Left hindlimb (tissue), 1 donor: ENCODE results near the gene SERPINA9.
"Not testable (repeated sequence)": the region's sequence is repeated elsewhere in the genome, so short reads cannot be mapped to it uniquely, and the experiment has no call there.

ENCODE experiments used
- DNase-seq: peaks from one replicate; pipeline ENCODE4 v3.0.0-alpha.2; 2018

The SERPINA9 gene

DNA sequence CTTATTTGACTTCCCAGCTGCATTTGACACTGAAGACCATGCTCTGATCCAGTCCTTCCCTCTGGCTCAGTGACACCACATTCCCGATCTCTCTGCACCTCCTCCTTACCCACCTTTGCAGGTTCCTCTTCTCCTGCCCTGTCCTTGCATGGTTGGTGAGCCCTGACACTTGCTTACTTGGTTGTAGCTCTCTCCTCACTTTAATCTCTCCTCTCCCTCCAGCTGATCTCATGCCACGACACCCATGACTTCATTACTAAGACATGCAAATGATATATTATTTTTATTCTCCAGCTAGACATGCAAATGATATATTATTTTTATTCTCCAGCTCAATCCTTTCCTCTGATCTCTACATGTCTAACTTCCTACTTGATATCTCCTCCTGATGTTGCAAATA lies at the start of gene SERPINA9:
Gene SERPINA9 (minus strand): TSS at position 175 of the 400 bp plus-strand sequence. CDS start 6,357 bp downstream, outside the sequence.
- no peak for DNase-seq

GRCh38 chr14:94524093-94524492 lies 48.1 kb upstream of the SERPINA9 start:
- no peak for DNase-seq

- DNase-seq: no peak
These were observed 47.3 kb upstream of the SERPINA9 start for GRCh38 chr14:94523265-94523664.

DNA sequence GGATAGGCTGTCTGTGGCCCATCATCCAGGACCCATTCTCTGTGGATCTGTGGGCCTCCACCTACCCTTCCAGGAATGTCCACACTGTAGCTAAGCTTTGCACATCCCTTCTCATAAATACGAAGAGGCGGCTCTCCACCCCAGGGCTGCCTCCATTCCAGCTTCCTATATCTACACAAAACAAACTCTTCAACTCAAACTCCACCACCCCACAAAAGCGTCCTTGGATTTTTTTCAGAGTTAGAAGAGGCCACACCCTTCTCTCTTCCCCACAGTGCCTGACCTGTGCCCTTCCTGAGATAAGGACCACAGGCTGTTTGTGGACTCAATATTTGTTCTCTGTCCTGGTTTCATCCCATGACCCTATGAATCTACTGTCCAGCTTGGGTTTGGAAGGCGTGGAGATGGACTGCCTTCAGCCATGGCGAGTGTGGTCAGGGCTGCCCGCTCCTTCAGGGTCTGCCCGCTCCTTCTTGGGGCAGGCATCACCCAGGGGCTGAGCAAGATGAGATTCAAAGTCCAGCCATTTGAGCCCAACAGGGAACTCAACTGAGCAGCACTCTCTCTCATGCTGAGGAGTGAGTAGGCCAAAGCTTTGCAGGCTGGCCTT lies 46.2 kb upstream of the SERPINA9 start:
- DNase-seq: no peak

DNA sequence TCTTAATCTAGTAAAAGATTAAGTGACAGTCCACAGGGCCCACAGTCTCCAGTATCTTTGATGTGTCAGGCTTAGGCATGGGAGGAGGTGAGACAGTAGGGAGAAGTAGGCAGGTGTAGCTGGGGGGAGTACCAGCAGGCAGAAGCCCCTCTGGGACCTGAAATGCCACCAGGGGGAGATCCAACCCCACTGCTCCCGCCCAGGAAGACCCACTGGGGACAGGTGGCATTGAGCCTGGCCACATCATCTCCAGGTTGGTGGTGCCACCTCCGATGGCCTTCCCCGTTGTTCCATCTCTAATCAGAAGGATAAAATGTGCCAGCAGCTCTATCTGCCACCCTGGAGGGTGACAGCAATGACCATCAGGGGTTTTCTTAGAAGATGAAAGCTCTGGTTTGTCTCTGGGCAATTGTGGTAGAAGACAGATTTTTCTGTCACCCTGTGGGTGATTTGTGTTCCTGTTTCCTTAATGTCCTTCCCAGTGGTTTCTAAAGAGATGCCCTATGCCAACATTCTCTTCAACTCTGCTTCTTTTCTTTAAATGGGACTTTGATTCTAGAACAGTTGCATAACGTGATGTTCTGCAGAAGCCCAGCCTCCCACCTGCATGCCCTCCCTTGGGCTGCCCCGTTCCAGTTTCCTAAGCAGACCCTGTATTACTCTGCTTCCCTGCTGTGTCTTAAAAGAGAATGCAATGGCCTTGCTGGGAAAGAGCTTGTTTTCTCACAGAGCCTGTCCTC lies 45.5 kb upstream of the SERPINA9 start:
- no peak for DNase-seq

GRCh38 chr14:94517641-94518257 lies 41.8 kb upstream of the SERPINA9 start:
- no peak for DNase-seq

DNA sequence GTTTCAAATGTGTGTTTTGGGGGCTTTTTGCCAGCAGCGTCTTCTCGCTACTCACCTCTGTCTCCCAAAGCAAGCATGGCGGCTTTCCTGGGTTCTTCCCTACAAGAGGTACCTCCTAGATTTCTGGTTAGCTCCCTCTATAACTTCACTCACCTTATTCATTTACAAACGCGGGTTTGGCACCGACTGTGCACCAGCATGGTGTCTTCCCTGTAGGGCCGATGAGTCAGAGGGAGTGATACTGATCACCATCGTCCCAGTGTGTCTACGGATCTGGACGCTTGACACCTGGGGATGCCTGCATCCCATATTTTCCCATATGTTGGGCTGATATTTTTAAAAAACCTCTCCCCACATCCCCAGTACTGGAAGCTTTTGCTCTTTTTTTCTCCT lies 41.2 kb upstream of the SERPINA9 start:
- no peak for DNase-seq

DNA sequence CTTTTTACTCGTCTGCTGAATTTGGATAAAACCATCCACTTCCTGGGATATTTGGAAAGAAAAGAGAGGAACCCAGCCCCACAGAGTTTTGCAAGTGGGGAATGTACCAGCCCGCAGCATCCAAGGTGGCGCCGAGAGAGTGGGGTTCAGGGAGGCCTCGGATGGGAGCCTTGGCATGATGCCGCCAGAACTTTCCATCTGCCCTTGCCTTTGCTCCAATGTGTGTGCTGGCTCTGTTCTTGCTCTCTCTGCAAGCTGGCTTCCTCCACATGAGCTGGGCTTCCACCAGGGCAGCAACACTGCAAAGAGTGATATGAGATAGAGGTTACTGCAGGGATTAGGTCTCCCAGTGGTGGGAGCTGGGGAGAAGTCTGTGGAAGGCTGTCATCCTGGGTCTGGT lies 39.9 kb upstream of the SERPINA9 start:
- no peak for DNase-seq

DNA sequence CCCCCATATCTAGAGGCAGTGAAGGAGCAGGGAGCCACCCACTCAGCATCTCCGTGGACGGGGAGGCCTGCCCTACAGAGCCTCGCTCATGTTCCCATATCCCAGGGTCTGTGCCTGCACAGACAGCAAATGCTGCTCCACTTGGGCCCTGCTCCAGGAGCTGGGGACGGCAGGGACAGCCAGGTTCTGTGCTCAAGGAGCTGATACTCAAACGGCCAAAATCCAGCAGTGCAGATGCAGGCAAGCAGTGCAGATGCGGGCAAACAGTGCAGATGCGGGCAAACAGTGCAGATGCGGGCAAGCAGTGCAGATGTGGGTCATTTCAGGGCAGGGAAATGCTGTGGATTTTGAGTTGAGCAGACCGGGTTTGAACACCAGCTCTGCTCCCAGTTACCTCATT lies 39.4 kb upstream of the SERPINA9 start:
- no peak for DNase-seq

- no peak for DNase-seq
These were observed 38.4 kb upstream of the SERPINA9 start for GRCh38 chr14:94514351-94514750.

- DNase-seq: not testable (repeated sequence)
These were observed 34.5 kb upstream of the SERPINA9 start for GRCh38 chr14:94510481-94510880.

DNA sequence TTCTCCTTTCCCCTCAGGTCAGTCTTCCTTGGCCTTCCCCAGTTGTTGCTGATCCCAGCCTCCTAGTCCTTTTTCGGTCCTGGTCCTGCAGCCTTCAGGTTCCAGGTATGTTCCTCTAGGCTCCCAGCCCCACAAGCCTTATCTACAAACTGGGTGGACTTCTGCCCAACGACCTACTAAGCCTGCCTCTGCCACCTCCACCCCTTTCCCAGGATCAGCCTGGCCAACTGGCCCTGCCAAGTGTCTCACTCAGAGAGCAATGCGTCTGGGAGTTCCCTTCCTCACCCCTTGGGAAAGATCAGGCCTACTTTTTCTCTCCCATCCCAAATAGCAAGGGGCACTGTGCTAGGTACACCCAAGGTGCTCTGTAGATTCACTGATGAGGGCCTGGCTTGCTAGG lies 33.4 kb upstream of the SERPINA9 start, which contains the start of gene SERPINA12:
Gene SERPINA12 (minus strand): TSS at position 114 of the 400 bp plus-strand sequence. CDS start 11,072 bp downstream, outside the sequence.
- no peak for DNase-seq

DNA sequence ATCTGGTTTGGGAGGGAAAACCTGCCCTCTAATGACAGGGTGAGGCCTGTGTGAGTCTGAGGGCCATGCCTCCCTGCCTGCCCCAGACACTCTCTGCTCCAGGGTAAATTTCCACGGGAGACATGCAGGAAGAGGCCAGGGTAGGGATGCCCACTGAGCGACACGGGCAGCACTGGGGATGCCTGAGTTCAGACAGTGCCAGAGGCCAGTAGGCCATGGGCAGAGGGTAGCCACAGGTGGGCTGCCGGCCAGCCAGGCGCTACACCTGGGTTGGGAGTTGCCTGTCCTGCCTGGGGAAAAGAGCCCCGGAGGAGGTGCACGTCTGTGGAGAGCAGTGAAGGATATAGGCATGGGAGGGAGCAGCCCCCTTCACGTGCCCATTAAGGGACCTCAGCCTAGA lies 29.6 kb upstream of the SERPINA9 start:
- DNase-seq: no peak

DNA sequence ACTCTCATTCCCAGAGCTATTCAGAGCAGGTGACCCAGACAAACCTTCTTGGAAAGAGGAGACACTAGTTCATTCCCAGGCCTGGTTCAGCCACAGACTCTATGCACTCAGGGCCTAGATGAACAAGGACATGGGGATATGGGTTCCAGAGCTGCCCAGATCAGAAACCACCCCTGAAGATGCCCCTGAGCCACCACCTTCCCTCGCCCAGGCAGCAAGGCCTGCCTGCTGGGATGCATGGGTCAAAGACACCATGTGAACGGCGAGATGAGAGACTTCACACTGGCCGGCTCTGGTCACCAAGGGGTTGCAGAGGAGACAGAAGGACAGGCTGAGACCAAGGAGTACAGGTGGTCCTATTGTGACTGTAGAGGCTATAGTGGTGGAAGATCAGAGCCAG lies 29.2 kb upstream of the SERPINA9 start:
- no peak for DNase-seq

- DNase-seq: no peak
These were observed 25.9 kb upstream of the SERPINA9 start for GRCh38 chr14:94501588-94502516.

DNA sequence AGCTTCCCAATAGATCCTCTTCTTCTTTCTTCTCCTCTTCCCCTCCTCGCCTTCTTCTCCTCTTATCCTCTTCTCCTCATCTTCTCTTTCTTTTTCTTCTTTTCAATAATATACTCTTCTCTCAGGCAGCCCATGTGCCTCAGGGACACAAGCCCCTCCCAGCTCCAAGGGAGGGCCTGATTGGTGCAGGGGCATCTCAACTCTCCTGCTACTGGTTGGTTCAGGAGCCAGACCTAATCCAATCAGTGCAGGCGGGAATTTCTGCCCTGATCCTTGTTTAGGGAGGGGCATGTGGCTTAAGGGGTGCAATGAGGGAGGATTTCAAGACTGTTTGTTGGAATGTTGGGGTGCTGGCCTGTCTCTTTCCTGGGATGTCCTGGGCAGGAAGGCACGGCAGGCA lies 24.3 kb upstream of the SERPINA9 start:
- no peak for DNase-seq

DNA sequence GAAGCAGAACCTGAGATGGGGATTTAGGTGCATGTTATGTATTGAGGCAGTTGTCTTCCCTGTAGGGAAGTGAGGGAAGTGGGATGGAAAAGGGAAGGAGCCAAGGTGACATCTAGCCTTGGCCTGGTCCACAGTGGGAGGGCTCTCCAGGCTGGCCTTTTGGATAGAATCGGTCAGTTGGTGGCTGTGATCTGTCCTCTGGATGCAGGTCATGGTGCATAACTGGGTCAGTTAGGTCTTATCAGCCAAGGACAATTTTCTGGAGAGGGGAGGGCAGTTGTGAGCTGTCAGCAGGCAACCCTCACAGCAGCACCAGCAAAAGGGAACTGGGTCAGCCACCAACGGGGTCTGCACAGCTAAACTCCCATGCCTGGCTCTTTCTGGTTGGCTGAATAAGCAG lies 23.7 kb upstream of the SERPINA9 start:
- DNase-seq: no peak

- no peak for DNase-seq
These were observed 22.2 kb upstream of the SERPINA9 start for GRCh38 chr14:94498215-94498614.

GRCh38 chr14:94494085-94494484 lies 18.1 kb upstream of the SERPINA9 start:
- DNase-seq: no peak

- DNase-seq: no peak
These were observed 15.5 kb upstream of the SERPINA9 start for GRCh38 chr14:94491511-94491910.

- no peak for DNase-seq
These were observed 13.3 kb upstream of the SERPINA9 start for GRCh38 chr14:94489336-94489735.

GRCh38 chr14:94486883-94487282 lies 10.9 kb upstream of the SERPINA9 start:
- DNase-seq: no peak
